ENCODE results near the gene SLC7A7. TPM values are rescaled to one million over a fixed set of nuclear protein-coding genes. Genes with fewer than 3 reads are reported as not detected.
"Not testable (repeated sequence)": the region's sequence is repeated elsewhere in the genome, so short reads cannot be mapped to it uniquely, and the experiment has no call there.

SLC7A7 gene
- total RNA-seq, 1 experiment from 2014 or later = 8.7 TPM

DNA sequence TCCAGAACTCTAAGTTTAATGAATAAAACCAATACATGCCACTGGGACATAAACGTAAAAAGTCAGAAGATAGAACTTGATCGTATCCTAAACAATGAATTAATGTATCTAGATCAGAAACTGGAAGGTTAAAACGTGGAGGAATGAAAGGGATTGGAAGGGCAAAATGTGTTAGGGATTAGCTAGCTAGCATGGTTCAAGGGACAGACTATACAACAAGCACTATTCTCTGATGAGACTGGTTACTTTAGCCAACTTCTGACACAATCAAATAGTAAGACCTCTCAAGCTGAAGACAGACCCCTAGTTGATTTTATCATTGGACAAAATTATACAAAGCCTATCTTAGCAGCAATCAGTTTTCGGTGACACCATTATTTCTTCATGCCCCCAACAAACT lies 67.5 kb downstream of the SLC7A7 start:
- intact Hi-C loops (cut with micrococcal nuclease; ENCODE audit: unreplicated experiment) = no loop called here
- Mint-ChIP-seq H3K27me3 (ENCODE audit: unreplicated experiment) (peaks cover 6% of the 10 kb centered on the region), H3K9me3 (ENCODE audit: low read depth, unreplicated experiment) (no peaks in the 10 kb centered on the region), H3K4me3 (ENCODE audit: low read depth, unreplicated experiment) (no peak overlapping the region), H3K36me3 (ENCODE audit: insufficient read depth, unreplicated experiment) (no peaks in the 10 kb centered on the region), H3K4me1 (ENCODE audit: low read depth, unreplicated experiment) (no peaks in the 10 kb centered on the region), H3K27ac (ENCODE audit: unreplicated experiment) (no peak overlapping the region)
- no TSS peak for BruUV-seq (replicated peaks)
- TF ChIP-seq, protein P1, sequence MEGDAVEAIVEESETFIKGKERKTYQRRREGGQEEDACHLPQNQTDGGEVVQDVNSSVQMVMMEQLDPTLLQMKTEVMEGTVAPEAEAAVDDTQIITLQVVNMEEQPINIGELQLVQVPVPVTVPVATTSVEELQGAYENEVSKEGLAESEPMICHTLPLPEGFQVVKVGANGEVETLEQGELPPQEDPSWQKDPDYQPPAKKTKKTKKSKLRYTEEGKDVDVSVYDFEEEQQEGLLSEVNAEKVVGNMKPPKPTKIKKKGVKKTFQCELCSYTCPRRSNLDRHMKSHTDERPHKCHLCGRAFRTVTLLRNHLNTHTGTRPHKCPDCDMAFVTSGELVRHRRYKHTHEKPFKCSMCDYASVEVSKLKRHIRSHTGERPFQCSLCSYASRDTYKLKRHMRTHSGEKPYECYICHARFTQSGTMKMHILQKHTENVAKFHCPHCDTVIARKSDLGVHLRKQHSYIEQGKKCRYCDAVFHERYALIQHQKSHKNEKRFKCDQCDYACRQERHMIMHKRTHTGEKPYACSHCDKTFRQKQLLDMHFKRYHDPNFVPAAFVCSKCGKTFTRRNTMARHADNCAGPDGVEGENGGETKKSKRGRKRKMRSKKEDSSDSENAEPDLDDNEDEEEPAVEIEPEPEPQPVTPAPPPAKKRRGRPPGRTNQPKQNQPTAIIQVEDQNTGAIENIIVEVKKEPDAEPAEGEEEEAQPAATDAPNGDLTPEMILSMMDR (IDR thresholded peaks at IDR 0.05; ENCODE audit: unreplicated experiment) = no peak
- CTCF ChIA-PET = interaction anchor here (1.4 kb wide), 1 partner anchor 148 kb away, joined by 3 read pairs; no protein-coding TSS in a partner anchor
- DNase-seq = no peak

DNA sequence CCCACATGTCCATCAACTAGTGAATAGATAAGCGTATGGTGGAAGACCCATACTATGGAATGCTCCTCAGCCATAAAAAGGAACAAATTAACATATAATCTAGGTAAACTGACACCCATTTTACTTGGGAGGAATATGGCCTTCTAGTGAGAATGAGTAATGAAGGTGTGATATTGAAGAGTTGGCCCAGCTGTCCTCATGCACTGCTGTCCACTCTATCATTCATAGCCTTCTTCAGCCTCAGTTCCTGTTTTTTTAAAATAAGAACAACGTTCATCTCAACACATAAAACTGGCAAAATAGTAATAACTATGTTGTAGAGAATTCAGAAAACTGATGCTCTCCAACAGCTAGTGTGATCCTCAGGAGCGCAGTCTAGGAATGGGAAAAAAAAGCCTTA lies 75.2 kb downstream of the SLC7A7 start:
- no peaks in the 10 kb centered on the region for H3K36me3 Mint-ChIP-seq (ENCODE audit: insufficient read depth, unreplicated experiment)
- intact Hi-C loops (cut with micrococcal nuclease; ENCODE audit: unreplicated experiment) = no loop called here
- CTCF ChIA-PET = no interaction called here
- peaks cover 24% of the 10 kb centered on the region for H3K27me3 Mint-ChIP-seq (ENCODE audit: unreplicated experiment)
- DNase-seq = no peak
- H3K4me1 Mint-ChIP-seq (ENCODE audit: low read depth, unreplicated experiment) = no peaks in the 10 kb centered on the region
- BruUV-seq (replicated peaks) = no TSS peak
- no peak overlapping the region for H3K4me3 Mint-ChIP-seq (ENCODE audit: low read depth, unreplicated experiment)
- H3K27ac Mint-ChIP-seq (ENCODE audit: unreplicated experiment) = no peak overlapping the region
- H3K9me3 Mint-ChIP-seq (ENCODE audit: low read depth, unreplicated experiment) = no peaks in the 10 kb centered on the region
- TF ChIP-seq, protein P1 (IDR thresholded peaks at IDR 0.05; ENCODE audit: unreplicated experiment) = no peak

DNA sequence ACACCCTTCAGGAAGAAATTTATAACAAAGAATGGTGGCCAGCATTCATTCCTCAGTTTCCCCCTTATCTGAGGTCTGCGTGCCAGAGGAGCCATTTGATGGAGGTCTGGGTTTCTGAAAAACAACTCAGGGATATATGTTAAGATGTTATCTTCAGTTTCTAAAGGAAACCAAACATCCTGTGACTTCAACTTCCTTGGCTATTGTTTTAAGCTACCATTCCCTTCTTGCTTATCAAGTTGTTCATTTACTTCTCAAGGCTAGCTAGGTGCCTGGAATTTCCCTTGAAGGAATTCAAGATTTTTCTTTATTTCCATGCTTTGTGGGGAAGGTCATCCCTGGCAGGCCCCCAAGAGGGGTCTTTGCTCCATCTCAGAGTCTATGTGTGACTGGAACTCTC lies 75.8 kb downstream of the SLC7A7 start:
- no peak for DNase-seq
- H3K4me1 Mint-ChIP-seq (ENCODE audit: low read depth, unreplicated experiment) = no peaks in the 10 kb centered on the region
- CTCF ChIA-PET = no interaction called here
- H3K27me3 Mint-ChIP-seq (ENCODE audit: unreplicated experiment) = peaks cover 24% of the 10 kb centered on the region
- BruUV-seq (replicated peaks) = no TSS peak
- no peak overlapping the region for H3K4me3 Mint-ChIP-seq (ENCODE audit: low read depth, unreplicated experiment)
- intact Hi-C loops (cut with micrococcal nuclease; ENCODE audit: unreplicated experiment) = no loop called here
- no peak overlapping the region for H3K27ac Mint-ChIP-seq (ENCODE audit: unreplicated experiment)
- TF ChIP-seq, protein P1 (IDR thresholded peaks at IDR 0.05; ENCODE audit: unreplicated experiment) = no peak
- H3K9me3 Mint-ChIP-seq (ENCODE audit: low read depth, unreplicated experiment) = no peaks in the 10 kb centered on the region
- no peaks in the 10 kb centered on the region for H3K36me3 Mint-ChIP-seq (ENCODE audit: insufficient read depth, unreplicated experiment)

- Mint-ChIP-seq H3K36me3 (ENCODE audit: insufficient read depth, unreplicated experiment) (no peaks in the 10 kb centered on the region), H3K4me1 (ENCODE audit: low read depth, unreplicated experiment) (no peaks in the 10 kb centered on the region), H3K4me3 (ENCODE audit: low read depth, unreplicated experiment) (no peak overlapping the region), H3K9me3 (ENCODE audit: low read depth, unreplicated experiment) (no peaks in the 10 kb centered on the region), H3K27ac (ENCODE audit: unreplicated experiment) (no peak overlapping the region), H3K27me3 (ENCODE audit: unreplicated experiment) (peaks cover 11% of the 10 kb centered on the region)
- BruUV-seq (replicated peaks) = no TSS peak
- CTCF ChIA-PET = no interaction called here
- TF ChIP-seq, protein P1 (IDR thresholded peaks at IDR 0.05; ENCODE audit: unreplicated experiment) = no peak
- intact Hi-C loops (cut with micrococcal nuclease; ENCODE audit: unreplicated experiment) = no loop called here
- DNase-seq = no peak
Measured at GRCh38 chr14:22737052-22737451, 78.2 kb downstream of the SLC7A7 start.

GRCh38 chr14:22736384-22736783 lies 78.9 kb downstream of the SLC7A7 start:
- BruUV-seq (replicated peaks); H3K4me3 Mint-ChIP-seq (ENCODE audit: low read depth, unreplicated experiment); DNase-seq; H3K4me1 Mint-ChIP-seq (ENCODE audit: low read depth, unreplicated experiment); intact Hi-C loops (cut with micrococcal nuclease; ENCODE audit: unreplicated experiment); H3K36me3 Mint-ChIP-seq (ENCODE audit: insufficient read depth, unreplicated experiment); H3K27me3 Mint-ChIP-seq (ENCODE audit: unreplicated experiment); H3K9me3 Mint-ChIP-seq (ENCODE audit: low read depth, unreplicated experiment); H3K27ac Mint-ChIP-seq (ENCODE audit: unreplicated experiment): not testable (repeated sequence)
- CTCF ChIA-PET = interaction anchor here (0.7 kb wide), 1 partner anchor 613 kb away, joined by 4 read pairs; no protein-coding TSS in a partner anchor
